Astrocyte (in vitro differentiated cells and primary cell): ENCODE data around the gene FAM131A. TPM values are rescaled to one million over a fixed set of nuclear protein-coding genes. Genes with fewer than 3 reads are reported as not detected.
A peak's percentile ranks its signal among the peaks of the same experiment; 100 is the strongest.

Source experiments
- DNase-seq: peaks from one replicate; pipeline ENCODE4 v3.0.0-alpha.2; 2010; ENCODE audit warnings: low read depth
- FAIRE-seq: peaks from 2 replicates; lab custom pipeline; 2011; peaks lifted over from hg19 to GRCh38; lab: Jason Lieb, UNC
- H2AFZ ChIP-seq: 2 replicates; pipeline ENCODE4 v1.6.0; 2012; ENCODE audit warnings: low read depth, low read length, inconsistent platforms
- H3K27ac ChIP-seq: 2 replicates; pipeline ENCODE4 v1.5.1; 2011; ENCODE audit warnings: low read depth, low read length, inconsistent platforms
- H3K27me3 ChIP-seq: 2 replicates; pipeline ENCODE4 v1.6.0; 2011; ENCODE audit warnings: low read length, inconsistent platforms; ENCODE audit not compliant: insufficient read depth
- H3K36me3 ChIP-seq: 2 replicates; pipeline ENCODE4 v1.5.1; 2011; ENCODE audit warnings: low read length, inconsistent platforms; ENCODE audit not compliant: insufficient read depth
- H3K4me1 ChIP-seq: 2 replicates; pipeline ENCODE4 v1.5.1; 2011; ENCODE audit warnings: low read length, inconsistent platforms; ENCODE audit not compliant: insufficient read depth
- H3K4me2 ChIP-seq: 2 replicates; pipeline ENCODE4 v1.6.0; 2012; ENCODE audit warnings: low read length, inconsistent platforms
- H3K4me3 ChIP-seq: 2 replicates; pipeline ENCODE4 v1.5.1; 2011; ENCODE audit warnings: low read depth, mild to moderate bottlenecking, low read length, inconsistent platforms; ENCODE audit not compliant: insufficient read depth
- H3K79me2 ChIP-seq: 2 replicates; pipeline ENCODE4 v1.6.0; 2012; ENCODE audit warnings: mild to moderate bottlenecking, low read length, inconsistent platforms; ENCODE audit not compliant: insufficient read depth
- H3K9ac ChIP-seq: 2 replicates; pipeline ENCODE4 v1.6.0; 2012; ENCODE audit warnings: mild to moderate bottlenecking, low read length, inconsistent platforms
- H3K9me3 ChIP-seq: 2 replicates; pipeline ENCODE4 v1.5.1; 2012; ENCODE audit warnings: low read depth, mild to moderate bottlenecking, low read length, inconsistent platforms; ENCODE audit not compliant: insufficient read depth
- H4K20me1 ChIP-seq: 2 replicates; pipeline ENCODE4 v1.6.0; 2012; ENCODE audit warnings: low read length, inconsistent platforms; ENCODE audit not compliant: insufficient read depth
- H3K27ac Mint-ChIP-seq: one replicate; pipeline ENCODE4 v1.8.0; 2021; ENCODE audit warnings: mild to moderate bottlenecking, mixed read lengths; ENCODE audit not compliant: unreplicated experiment
- H3K27me3 Mint-ChIP-seq: one replicate; pipeline ENCODE4 v1.8.0; 2021; ENCODE audit warnings: low read depth, mixed read lengths; ENCODE audit not compliant: unreplicated experiment
- H3K36me3 Mint-ChIP-seq: one replicate; pipeline ENCODE4 v1.8.0; 2021; ENCODE audit warnings: low read depth, mixed read lengths; ENCODE audit not compliant: unreplicated experiment
- H3K4me1 Mint-ChIP-seq: one replicate; pipeline ENCODE4 v1.8.0; 2021; ENCODE audit warnings: low read depth, mixed read lengths; ENCODE audit not compliant: unreplicated experiment
- H3K4me3 Mint-ChIP-seq: one replicate; pipeline ENCODE4 v1.8.0; 2021; ENCODE audit warnings: mild to moderate bottlenecking, moderate library complexity, mixed read lengths; ENCODE audit not compliant: unreplicated experiment
- H3K9me3 Mint-ChIP-seq: one replicate; pipeline ENCODE4 v1.8.0; 2021; ENCODE audit warnings: mild to moderate bottlenecking, mixed read lengths; ENCODE audit not compliant: unreplicated experiment
- CTCF ChIP-seq: IDR thresholded peaks from 2 replicates; pipeline ENCODE4 v1.5.1; 2011; ENCODE audit warnings: low read depth, mild to moderate bottlenecking, inconsistent platforms, low read length, moderate library complexity; ENCODE audit not compliant: insufficient read depth
- EZH2 ChIP-seq: IDR thresholded peaks from 2 replicates; pipeline ENCODE4 v1.6.1; 2012; ENCODE audit warnings: mild to moderate bottlenecking, low read length, inconsistent platforms; ENCODE audit not compliant: insufficient read depth
- total RNA-seq: library from RNA; stranded (reverse); gene quantifications from 2 replicates; pipeline ENCODE4 v1.2.1, GENCODE V29; 2021

FAM131A gene
- total RNA-seq, 1 donor from 2014 or later = 12.2 TPM

GRCh38 chr3:184366619-184367289, 29.4 kb downstream of the FAM131A start:
- no peaks in the 10 kb centered on the region for H3K9me3 Mint-ChIP-seq

GRCh38 chr3:184368116-184368515, 30.7 kb downstream of the FAM131A start:
- H3K4me2 ChIP-seq = peak overlapping the region; percentile 8
- H4K20me1 ChIP-seq = peaks cover 40% of the 10 kb centered on the region
- peaks cover 15% of the 10 kb centered on the region for H3K36me3 ChIP-seq
- H3K27me3 ChIP-seq = no peaks in the 10 kb centered on the region
- no peak for FAIRE-seq
- peaks cover 32% of the 10 kb centered on the region for H3K4me1 Mint-ChIP-seq
- no peak overlapping the region for H3K27ac ChIP-seq
- H3K9ac ChIP-seq = no peak overlapping the region
- TF ChIP-seq EZH2 = no peak
- TF ChIP-seq CTCF = no peak
- H3K9me3 Mint-ChIP-seq = no peaks in the 10 kb centered on the region
- no peak overlapping the region for H3K4me3 ChIP-seq
- peaks cover 29% of the 10 kb centered on the region for H3K4me1 ChIP-seq
- H3K4me3 Mint-ChIP-seq = no peak overlapping the region
- no peaks in the 10 kb centered on the region for H3K27me3 Mint-ChIP-seq
- no peaks in the 10 kb centered on the region for H3K9me3 ChIP-seq
- no peak for DNase-seq
- no peak overlapping the region for H3K27ac Mint-ChIP-seq
- H2AFZ ChIP-seq = no peak overlapping the region
- peaks cover 26% of the 10 kb centered on the region for H3K36me3 Mint-ChIP-seq
- peaks cover 23% of the 10 kb centered on the region for H3K79me2 ChIP-seq

More at GRCh38 chr3:184366619-184367289, 29.4 kb downstream of the FAM131A start:
- no peak overlapping the region for H3K9ac ChIP-seq
- H3K9me3 ChIP-seq = no peaks in the 10 kb centered on the region
- H3K4me1 ChIP-seq = peaks cover 27% of the 10 kb centered on the region
- no peak for FAIRE-seq
- no peak overlapping the region for H3K4me2 ChIP-seq
- peaks cover 40% of the 10 kb centered on the region for H4K20me1 ChIP-seq
- H3K4me1 Mint-ChIP-seq = peaks cover 24% of the 10 kb centered on the region
- no peak overlapping the region for H3K4me3 ChIP-seq
- no peak overlapping the region for H3K27ac Mint-ChIP-seq
- no peak overlapping the region for H2AFZ ChIP-seq
- H3K27me3 Mint-ChIP-seq = no peaks in the 10 kb centered on the region
- H3K27ac ChIP-seq = no peak overlapping the region
- H3K4me3 Mint-ChIP-seq = peak overlapping the region; percentile 45
- peaks cover 23% of the 10 kb centered on the region for H3K79me2 ChIP-seq
- no peaks in the 10 kb centered on the region for H3K27me3 ChIP-seq
- no peak for DNase-seq
- TF ChIP-seq CTCF (no peak), EZH2 (no peak)
- H3K36me3 Mint-ChIP-seq = peaks cover 26% of the 10 kb centered on the region
- H3K36me3 ChIP-seq = peaks cover 15% of the 10 kb centered on the region

- Histone ChIP-seq H3K27me3 (no peaks in the 10 kb centered on the region), H3K9me3 (no peaks in the 10 kb centered on the region), H3K4me3 (no peak overlapping the region), H4K20me1 (peaks cover 40% of the 10 kb centered on the region), H3K4me2 (peak overlapping the region; percentile 8), H3K36me3 (peaks cover 15% of the 10 kb centered on the region), H3K9ac (peak overlapping the region; percentile 21), H3K79me2 (peaks cover 18% of the 10 kb centered on the region), H3K4me1 (peaks cover 32% of the 10 kb centered on the region), H3K27ac (peak overlapping the region; percentile 18), H2AFZ (no peak overlapping the region)
- FAIRE-seq (no peak), DNase-seq (peak; percentile 83)
- no peak overlapping the region for H3K27ac Mint-ChIP-seq
- no peak for TF ChIP-seq EZH2
- no peak for TF ChIP-seq CTCF
- H3K27me3 Mint-ChIP-seq = no peaks in the 10 kb centered on the region
- H3K4me1 Mint-ChIP-seq = peaks cover 36% of the 10 kb centered on the region
- no peaks in the 10 kb centered on the region for H3K9me3 Mint-ChIP-seq
- H3K4me3 Mint-ChIP-seq = no peak overlapping the region
- peaks cover 26% of the 10 kb centered on the region for H3K36me3 Mint-ChIP-seq
These were observed 31.3 kb downstream of the FAM131A start for GRCh38 chr3:184368586-184369183.
